ENCODE data around the gene ACP1.

The ACP1 gene

GRCh38 chr2:264493-265468 lies at the start of gene ACP1:
ACP1 (plus strand) TSS chr2:264947; CDS start chr2:264965, 18 bp downstream.
- in situ Hi-C loops (cut with MboI; ENCODE audit: low sequenced_read_pairs) = no loop called here

DNA sequence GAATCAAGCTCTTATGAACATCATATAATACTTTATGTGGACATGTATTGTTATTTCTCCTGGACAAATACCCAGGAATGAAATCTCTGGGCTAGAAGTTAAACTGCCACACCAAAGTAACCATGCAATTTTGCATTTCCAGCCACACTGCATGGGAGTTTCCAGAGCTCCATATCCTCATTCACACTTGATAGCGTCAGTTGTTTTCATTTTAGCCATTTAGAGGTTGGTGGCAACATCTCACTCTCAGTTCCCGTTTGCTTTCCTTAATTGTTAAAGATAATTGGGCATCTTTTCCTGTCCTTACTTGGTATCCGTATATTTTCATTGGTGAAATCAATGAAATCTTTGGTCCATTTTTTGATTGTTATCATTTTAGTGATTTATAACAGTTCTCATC lies 48.7 kb upstream of the ACP1 start:
- in situ Hi-C loops (cut with MboI; ENCODE audit: low sequenced_read_pairs) = no loop called here

DNA sequence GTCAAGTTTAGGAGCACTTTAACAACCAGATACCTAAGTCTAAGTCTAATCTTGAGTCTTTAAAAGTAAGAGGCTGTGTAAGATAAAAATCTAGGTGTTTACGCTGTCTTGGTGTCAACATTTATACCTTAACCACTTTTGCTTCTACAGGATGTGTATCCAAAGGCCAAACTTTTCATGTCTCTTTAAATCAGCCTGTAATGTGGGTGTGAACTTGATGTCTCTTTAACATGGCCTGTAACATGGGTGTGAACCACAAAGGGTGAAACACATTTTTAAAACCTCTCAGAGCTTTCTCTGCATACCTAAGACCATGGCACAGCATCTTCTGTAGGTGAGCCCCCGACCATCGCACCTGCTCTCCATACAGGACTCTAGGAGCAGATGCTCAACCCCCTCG lies 41.3 kb upstream of the ACP1 start:
- in situ Hi-C loops (cut with MboI; ENCODE audit: low sequenced_read_pairs) = no loop called here

DNA sequence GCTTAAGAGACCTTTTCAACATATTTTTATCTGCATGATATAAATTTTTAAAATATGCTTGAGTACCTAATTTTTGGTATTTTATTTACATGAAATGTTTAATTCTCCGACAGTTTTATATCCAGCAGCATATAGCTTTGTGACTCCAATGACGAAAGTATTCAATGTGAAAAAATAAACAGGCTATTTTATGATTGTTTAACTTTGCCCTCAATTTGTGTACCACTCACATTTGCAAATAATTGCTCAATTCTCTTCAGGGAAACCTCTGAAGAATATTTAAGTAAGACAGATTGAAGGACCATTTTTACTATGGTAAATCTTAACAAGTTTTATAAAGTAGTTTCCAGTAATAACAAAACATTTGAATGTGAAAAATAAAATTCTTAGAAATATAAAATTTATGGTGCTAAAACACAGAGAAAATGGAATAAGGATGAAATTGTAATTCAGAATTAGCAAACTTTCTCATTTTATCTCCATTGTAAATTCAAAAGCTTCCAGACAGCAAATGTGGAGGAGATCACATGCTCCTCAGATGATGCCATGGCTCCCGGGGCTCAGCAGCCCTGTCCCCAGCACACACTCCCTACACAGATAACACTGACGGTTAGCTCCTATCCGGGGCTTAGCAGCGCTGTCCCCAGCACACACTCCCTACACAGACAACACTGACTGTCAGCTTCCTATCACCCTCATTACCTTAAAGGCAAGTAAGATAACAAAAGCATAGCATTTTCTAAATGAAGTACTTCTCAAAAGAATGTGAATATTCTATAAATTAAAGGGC lies 40.6 kb upstream of the ACP1 start:
- in situ Hi-C loops (cut with MboI; ENCODE audit: low sequenced_read_pairs) = no loop called here

DNA sequence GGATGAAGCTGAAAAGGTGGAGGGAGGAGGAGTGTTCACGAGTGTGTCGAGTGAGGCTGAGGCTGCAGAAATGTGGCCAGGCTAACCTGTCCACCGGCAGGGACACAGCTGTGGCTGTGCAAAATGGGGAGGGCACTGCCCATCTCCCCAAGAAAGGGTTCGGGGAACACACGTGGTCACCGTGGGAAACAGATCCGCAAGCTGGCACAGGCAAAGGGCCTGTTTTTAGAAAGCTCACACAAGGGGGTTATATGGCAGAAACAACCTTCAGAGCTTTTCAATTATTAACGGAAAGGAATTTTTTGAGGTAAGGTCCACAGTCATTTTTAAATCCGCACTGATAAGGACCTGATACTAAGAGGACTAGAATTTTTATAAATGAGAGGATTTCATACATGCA lies 36.6 kb upstream of the ACP1 start:
- in situ Hi-C loops (cut with MboI; ENCODE audit: low sequenced_read_pairs) = no loop called here

GRCh38 chr2:228518-229278 lies 36.0 kb upstream of the ACP1 start:
- in situ Hi-C loops (cut with MboI; ENCODE audit: low sequenced_read_pairs) = no loop called here

- in situ Hi-C loops (cut with MboI; ENCODE audit: low sequenced_read_pairs) = no loop called here
These were observed 33.1 kb upstream of the ACP1 start for GRCh38 chr2:231521-232185.

DNA sequence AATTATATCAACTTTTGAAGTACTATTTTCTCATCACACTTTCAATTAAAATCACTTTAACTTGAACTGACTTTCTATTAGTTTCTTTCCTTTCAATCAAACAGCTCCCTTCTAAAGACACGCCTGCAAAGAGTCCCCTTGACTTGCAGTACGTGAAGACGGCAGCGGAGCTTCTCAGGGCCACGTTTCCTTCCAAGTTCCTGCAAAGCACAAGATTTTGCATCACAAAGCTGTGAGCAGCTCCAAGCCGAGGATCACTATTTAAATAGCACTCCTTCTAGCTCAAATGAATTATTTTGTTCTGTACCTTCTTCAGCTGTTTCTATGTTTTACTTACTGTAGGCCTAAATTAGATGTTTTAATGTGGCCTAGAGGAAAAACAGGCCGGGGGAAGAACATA lies 31.7 kb upstream of the ACP1 start:
- in situ Hi-C loops (cut with MboI; ENCODE audit: low sequenced_read_pairs) = no loop called here

DNA sequence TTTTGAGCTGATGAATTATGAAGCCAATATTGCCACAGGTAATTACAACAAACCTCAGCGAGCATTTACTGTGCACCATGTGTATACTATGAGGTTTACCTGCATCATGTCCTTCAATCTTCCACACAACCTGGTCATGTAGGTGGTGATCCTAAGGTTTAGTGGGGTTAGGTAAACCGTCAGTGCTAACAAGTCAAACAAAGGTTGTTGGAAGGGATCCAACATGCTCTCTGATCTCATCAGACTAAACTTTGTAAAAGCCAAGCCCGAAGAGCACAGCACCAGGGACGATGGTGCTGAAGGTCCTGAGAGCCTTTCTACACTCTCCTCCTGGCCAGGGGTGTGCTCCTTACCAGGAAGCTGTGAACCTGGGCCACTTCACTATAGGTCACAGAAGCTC lies 30.3 kb upstream of the ACP1 start:
- in situ Hi-C loops (cut with MboI; ENCODE audit: low sequenced_read_pairs) = no loop called here

DNA sequence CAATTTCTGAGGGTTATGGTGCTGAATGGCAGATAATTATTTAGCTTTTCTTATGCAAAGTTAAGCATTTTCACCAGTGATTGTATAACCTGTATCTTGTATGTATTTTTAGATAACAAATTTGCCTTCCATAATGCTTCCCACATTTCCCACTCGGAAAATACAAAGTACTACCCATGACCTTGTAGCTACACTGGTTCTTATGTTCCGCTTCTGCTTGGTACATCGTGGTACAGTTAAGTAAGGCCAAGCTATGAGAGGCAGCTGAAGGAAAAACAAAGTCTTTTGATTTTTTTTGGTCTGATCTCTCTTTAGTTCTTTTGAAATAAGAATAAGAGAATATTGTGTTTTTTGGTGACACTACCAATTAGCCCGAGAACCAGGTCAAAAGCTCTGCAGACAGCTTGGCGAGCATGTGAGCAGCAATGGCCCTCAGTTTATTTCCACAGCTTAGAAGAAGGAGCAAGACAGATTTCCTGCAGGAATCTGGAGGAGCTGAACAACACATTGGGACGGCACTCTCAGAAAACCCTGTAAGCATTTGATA lies 27.7 kb upstream of the ACP1 start:
- in situ Hi-C loops (cut with MboI; ENCODE audit: low sequenced_read_pairs) = no loop called here

GRCh38 chr2:237878-238277 lies 26.9 kb upstream of the ACP1 start:
- in situ Hi-C loops (cut with MboI; ENCODE audit: low sequenced_read_pairs) = no loop called here

- in situ Hi-C loops (cut with MboI; ENCODE audit: low sequenced_read_pairs) = no loop called here
These were observed 26.3 kb upstream of the ACP1 start for GRCh38 chr2:238431-238830.

DNA sequence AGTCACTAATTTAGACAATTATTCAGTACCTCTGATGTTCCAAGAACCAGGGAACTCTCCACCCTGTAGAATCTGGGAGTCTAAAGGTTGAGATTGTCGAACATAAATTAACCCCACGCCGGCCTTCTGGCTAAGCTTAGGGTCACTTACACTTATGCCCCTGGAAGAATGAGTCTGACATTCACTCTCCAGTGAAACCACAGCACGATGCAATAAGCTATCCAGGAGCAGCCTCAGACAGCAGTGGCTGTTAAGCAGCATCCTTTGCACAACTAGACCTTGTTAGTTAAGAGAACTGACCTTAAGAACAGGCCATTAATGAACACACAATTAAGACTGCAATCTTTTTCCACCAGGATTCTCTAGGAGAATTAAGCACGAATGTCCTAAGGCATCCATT lies 25.9 kb upstream of the ACP1 start:
- in situ Hi-C loops (cut with MboI; ENCODE audit: low sequenced_read_pairs) = no loop called here

DNA sequence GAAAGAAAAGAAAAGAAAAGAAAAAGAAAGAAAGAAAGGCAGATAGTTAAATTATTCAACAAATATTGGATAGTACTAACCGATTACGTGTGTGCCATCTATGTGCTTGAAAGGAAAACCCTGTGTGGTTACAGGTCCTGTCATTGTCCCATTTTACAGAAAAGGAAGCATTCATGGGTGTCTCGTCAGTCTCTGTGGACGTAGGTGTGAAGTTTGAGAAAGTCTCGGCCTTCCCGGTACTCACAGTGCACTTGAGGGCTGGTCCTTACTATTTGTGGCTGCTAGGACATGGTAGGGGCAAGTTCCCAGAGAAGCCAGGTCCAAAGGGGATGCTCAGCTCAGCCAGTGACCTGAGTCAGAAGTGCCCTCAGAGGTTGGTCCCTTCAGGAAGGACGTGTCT lies 20.2 kb upstream of the ACP1 start:
- in situ Hi-C loops (cut with MboI; ENCODE audit: low sequenced_read_pairs) = no loop called here

GRCh38 chr2:246489-247144 lies 18.1 kb upstream of the ACP1 start:
- in situ Hi-C loops (cut with MboI; ENCODE audit: low sequenced_read_pairs) = no loop called here

DNA sequence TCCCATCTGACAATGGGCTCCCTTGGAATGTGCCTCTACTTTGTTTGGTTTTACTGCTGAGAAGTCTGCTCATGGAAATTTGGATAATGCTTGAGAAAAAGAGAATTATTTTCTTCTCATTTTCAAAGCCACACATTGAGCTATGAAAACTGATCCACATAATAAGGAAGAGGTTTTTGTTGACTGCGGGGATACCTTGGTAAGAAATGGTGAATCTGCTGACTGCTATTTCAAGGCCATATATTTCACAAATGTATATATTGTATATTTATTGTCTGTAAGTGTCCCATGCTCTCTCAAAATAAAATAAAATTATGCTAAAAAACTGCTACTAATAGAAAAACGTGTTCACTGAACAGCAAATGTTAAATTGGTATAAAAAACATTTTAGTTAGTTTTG lies 16.0 kb upstream of the ACP1 start:
- in situ Hi-C loops (cut with MboI; ENCODE audit: low sequenced_read_pairs) = no loop called here

DNA sequence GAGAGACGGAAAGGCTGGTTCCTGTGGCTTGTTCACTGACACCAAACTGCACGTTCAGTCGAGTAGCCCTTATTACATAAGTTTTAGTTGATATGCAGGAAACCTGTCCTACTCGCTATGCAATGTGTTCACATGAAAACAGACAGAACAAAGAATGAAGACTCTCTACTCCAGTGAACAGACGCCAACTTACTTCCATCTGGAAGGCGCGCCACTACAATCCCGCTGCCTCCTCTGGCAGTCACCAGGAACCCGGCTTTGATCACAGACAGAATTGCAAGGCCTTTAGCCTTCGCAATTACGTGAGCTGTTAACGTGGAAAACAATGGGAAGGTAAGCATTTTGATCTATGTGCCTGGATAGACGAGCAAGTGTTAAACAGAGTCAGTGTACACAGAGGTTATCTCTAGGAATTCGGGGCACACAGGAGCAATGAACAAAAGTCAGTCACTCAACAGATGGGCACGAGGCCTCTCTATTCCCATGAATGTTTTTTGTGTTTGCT lies 15.2 kb upstream of the ACP1 start:
- in situ Hi-C loops (cut with MboI; ENCODE audit: low sequenced_read_pairs) = no loop called here

- in situ Hi-C loops (cut with MboI; ENCODE audit: low sequenced_read_pairs) = no loop called here
These were observed 12.6 kb upstream of the ACP1 start for GRCh38 chr2:252001-252602.

DNA sequence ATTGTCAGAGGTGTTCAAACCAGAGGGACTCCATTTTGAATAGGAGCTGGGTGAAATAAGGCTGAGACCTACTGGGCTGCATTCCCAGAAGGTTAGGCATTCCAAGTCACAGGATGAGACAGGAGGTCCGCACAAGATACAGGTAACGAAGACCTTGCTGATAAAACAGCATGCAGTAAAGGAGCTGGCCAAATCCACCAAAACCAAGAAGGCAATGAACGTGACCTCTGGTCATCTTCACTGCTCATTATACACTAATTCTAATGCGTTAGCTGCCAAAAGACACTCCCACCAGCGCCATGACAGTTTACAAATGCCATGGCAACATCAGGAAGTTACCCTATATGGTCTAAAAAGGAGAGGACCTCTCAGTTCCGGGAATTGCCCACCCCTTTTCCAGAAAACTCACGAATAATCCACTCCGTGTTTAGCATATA lies 11.5 kb upstream of the ACP1 start:
- in situ Hi-C loops (cut with MboI; ENCODE audit: low sequenced_read_pairs) = no loop called here
